HT1080 (cell line): ENCODE results near the gene NUP43. TPM values are rescaled to one million over a fixed set of nuclear protein-coding genes. Genes with fewer than 3 reads are reported as not detected.
"Not testable (repeated sequence)": the region's sequence is repeated elsewhere in the genome, so short reads cannot be mapped to it uniquely, and the experiment has no call there.

ENCODE experiments used
- DNase-seq: peaks from one replicate; pipeline ENCODE4 v3.0.0-alpha.2; 2015; ENCODE audit warnings: low read depth
- total RNA-seq: library from RNA; depleted of rRNA; stranded (reverse); fragments of >200 nt; shearing (Covaris generic); gene quantifications from 2 replicates; pipeline ENCODE4 v1.2.3, GENCODE V29; 2014

The NUP43 gene
- total RNA-seq, 1 experiment from 2014 or later = 49.7 TPM

- DNase-seq = peak; percentile 86
Measured at GRCh38 chr6:149749594-149750135, 3.3 kb upstream of the NUP43 start, which contains the start of gene PCMT1. PCMT1 (plus strand) TSS chr6:149749741; CDS start chr6:149749902, 161 bp downstream.

DNA sequence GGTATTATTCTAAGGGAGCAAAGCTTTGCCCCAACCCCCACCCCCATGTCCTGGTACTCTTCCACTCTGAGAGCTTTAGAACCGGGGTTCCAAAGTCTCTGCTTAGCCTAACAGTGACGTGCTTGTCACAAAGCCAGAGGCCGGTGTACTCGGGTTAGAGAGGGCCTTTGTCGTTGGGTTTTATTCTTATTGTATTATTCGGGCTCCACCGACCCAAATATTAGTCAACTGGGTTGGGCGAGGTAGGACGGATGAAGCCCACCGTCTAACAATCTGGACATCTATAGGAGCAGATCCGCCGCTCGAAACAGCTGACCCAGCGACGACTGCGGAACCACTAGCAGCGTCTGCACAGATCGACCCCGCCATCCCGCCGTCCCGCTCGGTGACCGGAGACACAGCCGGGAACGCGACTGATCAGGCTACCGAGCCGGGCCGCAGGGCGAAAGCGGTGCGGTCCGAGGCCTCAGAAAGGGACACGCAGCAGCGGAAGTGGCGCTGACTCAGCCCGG is 2.8 kb upstream of the NUP43 start:
- DNase-seq = not testable (repeated sequence)

GRCh38 chr6:149745252-149745651 is 1.1 kb downstream of the NUP43 start:
- DNase-seq = not testable (repeated sequence)

DNA sequence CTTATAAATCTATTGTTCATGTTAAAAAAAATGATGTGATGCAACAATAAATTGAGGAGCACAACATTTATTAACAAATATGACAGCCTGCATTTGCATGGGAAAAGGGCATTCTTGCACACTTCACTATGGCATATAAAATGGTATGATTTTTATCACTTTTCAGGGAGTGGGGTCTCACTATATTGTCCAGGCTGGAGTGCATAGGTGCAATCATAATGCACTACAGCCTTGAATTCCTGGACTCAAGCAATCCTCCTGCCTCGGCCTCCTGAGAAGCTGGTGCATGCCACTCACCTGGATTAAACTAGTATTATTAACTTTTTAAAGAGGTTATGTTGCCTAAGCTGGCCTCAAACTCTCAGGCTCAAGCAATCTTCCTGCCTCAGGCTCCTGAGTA is 11.4 kb downstream of the NUP43 start:
- no peak for DNase-seq

GRCh38 chr6:149733089-149733720 is 13.1 kb downstream of the NUP43 start:
- no peak for DNase-seq

- DNase-seq = no peak
Measured at GRCh38 chr6:149729824-149730223, 16.5 kb downstream of the NUP43 start.

- DNase-seq = no peak
Measured at GRCh38 chr6:149728499-149729234, 17.7 kb downstream of the NUP43 start.

DNA sequence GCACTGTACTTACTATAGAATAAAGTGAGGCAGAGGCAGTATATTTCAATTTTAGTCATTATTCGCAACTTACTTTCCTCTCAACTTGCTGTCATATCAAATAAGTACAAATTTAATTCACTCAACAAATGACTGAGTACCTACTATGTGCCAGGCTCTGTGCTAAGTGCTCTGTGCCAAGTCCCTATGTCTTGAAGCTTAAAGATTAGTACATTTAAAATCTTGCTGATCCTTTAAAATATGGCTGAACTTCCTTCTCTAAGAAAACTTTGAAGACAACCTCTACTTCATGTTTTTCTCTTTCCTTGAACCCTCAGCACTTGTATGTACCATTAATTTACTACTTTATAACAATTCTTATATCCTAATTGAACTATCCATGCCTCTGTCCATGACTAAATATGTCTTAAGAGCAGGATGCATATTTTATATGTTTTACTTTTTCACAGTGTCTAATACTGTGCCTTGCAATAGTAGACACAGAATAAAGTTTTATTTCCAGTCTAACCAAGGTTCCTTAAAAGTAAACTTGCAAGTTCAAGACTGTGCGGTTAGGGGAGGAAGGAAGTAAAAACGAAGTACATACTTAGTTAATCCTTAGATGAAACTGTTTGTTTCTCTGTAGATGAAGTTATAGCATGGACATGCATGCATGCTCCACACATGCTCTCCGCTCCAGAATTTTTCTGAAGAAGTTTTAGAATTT is 18.4 kb downstream of the NUP43 start:
- DNase-seq = no peak

GRCh38 chr6:149725785-149726184 is 20.5 kb downstream of the NUP43 start:
- DNase-seq = no peak

- DNase-seq = peak; percentile 45
Measured at GRCh38 chr6:149723771-149724417, 22.4 kb downstream of the NUP43 start.

DNA sequence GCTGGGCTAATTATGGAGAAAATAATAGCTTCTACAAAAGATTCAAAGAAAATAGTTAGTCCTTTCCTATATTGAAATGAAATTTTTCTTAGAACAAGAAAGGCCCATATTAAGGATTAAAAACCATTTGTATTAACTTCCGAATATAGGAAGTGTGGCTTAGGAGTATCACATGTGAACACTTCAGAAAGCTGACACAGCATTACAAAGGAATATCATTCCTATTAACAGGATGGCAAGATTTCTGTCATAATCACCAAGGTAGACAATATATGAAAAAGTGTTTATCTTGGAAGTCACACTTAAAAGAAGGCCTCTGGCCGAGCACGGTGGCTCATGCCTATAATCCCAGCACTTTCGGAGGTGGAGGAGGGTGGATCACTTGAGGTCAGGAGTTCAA is 23.1 kb downstream of the NUP43 start:
- DNase-seq = no peak

DNA sequence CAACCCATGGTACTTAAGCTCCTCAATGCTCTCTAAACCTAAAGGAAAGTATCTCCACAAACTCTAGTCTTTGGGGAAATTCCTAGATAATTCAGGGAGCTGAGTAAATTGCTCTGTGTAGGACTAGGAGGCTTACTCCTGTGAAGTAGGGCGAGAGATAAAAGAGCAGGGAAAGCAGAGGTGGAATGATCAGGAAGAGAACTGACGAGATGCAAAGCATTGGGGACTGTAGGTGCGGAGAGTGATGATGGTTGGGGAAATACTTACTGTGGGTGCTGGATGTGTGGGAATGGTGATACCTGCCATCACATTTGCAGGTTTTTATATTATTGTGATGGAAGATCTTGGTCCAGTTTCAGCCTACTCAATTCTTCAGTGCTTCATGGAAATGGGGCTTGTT is 26.8 kb downstream of the NUP43 start:
- DNase-seq = no peak

- peak; percentile 77 for DNase-seq
Measured at GRCh38 chr6:149717588-149718458, 28.5 kb downstream of the NUP43 start, which contains the start of gene LATS1. LATS1 (minus strand) TSS chr6:149718101; CDS start chr6:149702126, 15,975 bp downstream.

DNA sequence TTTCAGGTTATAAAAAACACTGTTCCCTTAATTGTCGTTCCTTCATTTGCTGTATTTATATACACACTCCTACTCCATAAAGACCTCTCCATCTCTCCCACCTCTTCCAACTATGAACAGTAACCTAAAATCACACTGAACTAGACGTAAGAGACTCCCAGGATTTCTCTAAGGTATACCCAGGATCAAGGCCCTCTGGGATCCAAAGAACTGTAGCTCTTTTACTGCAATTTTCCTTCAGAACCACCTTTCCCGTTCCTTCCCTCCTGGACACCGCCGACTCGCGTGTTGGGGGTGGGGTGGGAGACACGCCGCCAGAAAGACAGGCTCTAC is 29.1 kb downstream of the NUP43 start:
- DNase-seq = no peak

GRCh38 chr6:149716181-149716963 is 30.0 kb downstream of the NUP43 start:
- peak; percentile 24 for DNase-seq

DNA sequence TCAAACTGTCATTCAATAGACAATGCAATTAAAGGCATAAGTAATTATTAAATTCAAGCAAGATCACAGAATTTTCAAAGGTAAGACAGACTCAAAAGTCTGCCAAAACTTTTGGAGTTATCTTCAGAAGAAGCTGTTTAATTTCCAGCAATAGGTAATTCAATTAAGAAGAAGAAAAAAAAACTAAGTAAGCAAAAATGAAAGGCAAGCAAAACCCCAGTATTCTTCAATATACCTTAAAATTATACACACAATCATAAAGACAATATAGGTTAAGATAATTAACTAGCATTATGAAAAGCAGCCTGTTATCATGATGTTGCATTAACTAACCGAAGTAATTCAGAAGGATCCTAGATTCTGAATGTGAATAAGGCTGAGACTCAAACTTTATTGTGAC is 31.9 kb downstream of the NUP43 start:
- no peak for DNase-seq

GRCh38 chr6:149711711-149712110 is 34.6 kb downstream of the NUP43 start:
- no peak for DNase-seq

- no peak for DNase-seq
Measured at GRCh38 chr6:149701714-149702113, 44.6 kb downstream of the NUP43 start.

GRCh38 chr6:149699150-149699549 is 47.2 kb downstream of the NUP43 start:
- no peak for DNase-seq
